Activated CD8-positive, alpha-beta memory T cell treated with anti-CD3 and anti-CD28 coated beads, Interleukin-2, amount 50 U/mL, for 1 hour (primary cell): Measurements from ENCODE around the gene PRR16.

Experiments used
- DNase-seq: peaks from one replicate; pipeline ENCODE4 v3.0.0-alpha.2; 2020; ENCODE audit errors: extremely low read depth

The PRR16 gene

GRCh38 chr5:120516805-120517204 is 52.7 kb downstream of the PRR16 start:
- no peak for DNase-seq

- DNase-seq = no peak
Measured at GRCh38 chr5:120517607-120518252, 53.6 kb downstream of the PRR16 start.

GRCh38 chr5:120518581-120518980 is 54.5 kb downstream of the PRR16 start:
- no peak for DNase-seq

GRCh38 chr5:120527251-120527650 is 63.2 kb downstream of the PRR16 start:
- DNase-seq = no peak

GRCh38 chr5:120528609-120529008 is 64.5 kb downstream of the PRR16 start:
- DNase-seq = no peak

- DNase-seq = no peak
Measured at GRCh38 chr5:120529386-120529785, 65.3 kb downstream of the PRR16 start.

- DNase-seq = no peak
Measured at GRCh38 chr5:120531215-120531614, 67.1 kb downstream of the PRR16 start.

- DNase-seq = no peak
Measured at GRCh38 chr5:120532835-120533234, 68.7 kb downstream of the PRR16 start.

GRCh38 chr5:120533581-120533980 is 69.5 kb downstream of the PRR16 start:
- no peak for DNase-seq

GRCh38 chr5:120535900-120536299 is 71.8 kb downstream of the PRR16 start:
- no peak for DNase-seq

- no peak for DNase-seq
Measured at GRCh38 chr5:120538149-120538548, 74.0 kb downstream of the PRR16 start.

GRCh38 chr5:120538644-120539043 is 74.5 kb downstream of the PRR16 start:
- DNase-seq = no peak

GRCh38 chr5:120539471-120539870 is 75.4 kb downstream of the PRR16 start:
- DNase-seq = no peak

- DNase-seq = no peak
Measured at GRCh38 chr5:120540097-120540496, 76.0 kb downstream of the PRR16 start.

- DNase-seq = no peak
Measured at GRCh38 chr5:120544043-120544442, 79.9 kb downstream of the PRR16 start.

GRCh38 chr5:120545007-120545406 is 80.9 kb downstream of the PRR16 start:
- DNase-seq = no peak

GRCh38 chr5:120545951-120546350 is 81.9 kb downstream of the PRR16 start:
- no peak for DNase-seq

- no peak for DNase-seq
Measured at GRCh38 chr5:120546922-120547321, 82.8 kb downstream of the PRR16 start.

GRCh38 chr5:120550358-120550757 is 86.3 kb downstream of the PRR16 start:
- DNase-seq = no peak

- DNase-seq = no peak
Measured at GRCh38 chr5:120552638-120553037, 88.5 kb downstream of the PRR16 start.

GRCh38 chr5:120555345-120555744 is 91.2 kb downstream of the PRR16 start:
- DNase-seq = no peak

- no peak for DNase-seq
Measured at GRCh38 chr5:120564013-120564412, 99.9 kb downstream of the PRR16 start.

- DNase-seq = no peak
Measured at GRCh38 chr5:120567066-120567465, 103.0 kb downstream of the PRR16 start.

- no peak for DNase-seq
Measured at GRCh38 chr5:120567921-120568320, 103.8 kb downstream of the PRR16 start.
